Activated naive CD8-positive, alpha-beta T cell treated with anti-CD3 and anti-CD28 coated beads, Interleukin-2, amount 50 U/mL, for 24 hours (primary cell): ENCODE measurements around the gene SLC35F3.
"Not testable (repeated sequence)": the region's sequence is repeated elsewhere in the genome, so short reads cannot be mapped to it uniquely, and the experiment has no call there.

Source experiments
- ATAC-seq: fragments of 150-1000 bp; cut with Tn5 transposase; one replicate; pipeline ENCODE4 v1.10.0; 2021
- DNase-seq: peaks from one replicate; pipeline ENCODE4 v3.0.0; 2021
- H3K27ac Mint-ChIP-seq: one replicate; pipeline ENCODE4 v1.8.0; 2021; ENCODE audit warnings: mild to moderate bottlenecking, mixed read lengths
- H3K27me3 Mint-ChIP-seq: one replicate; pipeline ENCODE4 v1.8.0; 2021; ENCODE audit warnings: mixed read lengths
- H3K36me3 Mint-ChIP-seq: one replicate; pipeline ENCODE4 v1.8.0; 2021; ENCODE audit warnings: low read depth, mixed read lengths
- H3K4me1 Mint-ChIP-seq: one replicate; pipeline ENCODE4 v1.8.0; 2021; ENCODE audit warnings: mixed read lengths
- H3K4me3 Mint-ChIP-seq: one replicate; pipeline ENCODE4 v1.8.0; 2021; ENCODE audit warnings: mild to moderate bottlenecking, moderate library complexity, mixed read lengths
- H3K9me3 Mint-ChIP-seq: one replicate; pipeline ENCODE4 v1.8.0; 2021; ENCODE audit warnings: mixed read lengths

SLC35F3 gene

DNA sequence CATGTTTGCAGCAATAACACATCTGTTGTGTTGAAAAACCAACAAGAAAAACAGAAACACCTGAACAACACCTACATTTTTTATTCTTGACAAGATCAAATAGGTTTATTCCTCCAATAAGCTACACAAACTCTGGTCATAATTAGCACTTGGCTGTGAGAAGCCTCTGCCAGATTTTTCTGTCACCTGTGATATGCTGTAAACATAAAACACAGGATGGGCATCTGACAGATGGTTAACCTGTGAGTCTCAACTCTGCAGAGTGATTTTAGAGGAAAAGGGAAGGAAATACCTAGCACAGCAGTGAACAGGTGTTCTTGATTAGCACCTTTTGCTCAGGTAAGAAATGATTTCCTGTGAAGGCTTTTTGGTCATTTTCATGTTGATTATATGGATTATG, 293.4 kb downstream of the SLC35F3 start:
- H3K36me3 Mint-ChIP-seq = no peaks in the 10 kb centered on the region
- no peak for ATAC-seq
- no peak overlapping the region for H3K4me3 Mint-ChIP-seq
- H3K9me3 Mint-ChIP-seq = no peaks in the 10 kb centered on the region
- H3K27ac Mint-ChIP-seq = no peak overlapping the region
- peaks cover 17% of the 10 kb centered on the region for H3K27me3 Mint-ChIP-seq
- no peak for DNase-seq
- no peaks in the 10 kb centered on the region for H3K4me1 Mint-ChIP-seq

DNA sequence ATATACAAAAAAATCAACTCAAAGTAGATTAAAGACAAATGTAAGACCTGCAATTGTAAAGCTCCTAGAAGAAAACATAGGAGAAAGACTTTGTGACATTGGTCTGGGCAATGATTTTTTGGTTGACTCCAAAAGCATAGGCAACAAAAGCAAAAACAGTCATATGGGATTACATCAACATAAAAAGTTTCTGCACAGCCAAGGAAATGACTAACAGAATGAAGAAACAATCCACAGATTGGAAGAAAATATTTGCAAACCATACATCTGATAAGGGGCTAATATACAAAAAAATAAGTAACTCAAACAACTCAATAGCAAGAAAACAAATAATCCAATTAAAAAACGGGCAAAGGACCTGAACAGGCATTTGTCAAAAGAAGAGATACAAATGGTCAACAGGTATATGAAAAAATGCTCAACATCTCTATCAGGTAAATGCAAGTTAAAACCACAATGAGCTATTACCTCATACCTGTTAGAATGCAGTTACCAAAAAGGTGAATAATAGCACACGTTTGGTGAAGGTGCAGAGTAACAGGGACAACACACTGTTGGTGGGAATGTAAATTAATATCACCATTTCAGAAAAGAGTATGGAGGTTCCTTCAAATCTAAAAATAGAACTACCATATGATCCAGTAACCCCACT, 295.1 kb downstream of the SLC35F3 start:
- H3K27ac Mint-ChIP-seq = no peak overlapping the region
- peaks cover 13% of the 10 kb centered on the region for H3K27me3 Mint-ChIP-seq
- no peak for ATAC-seq
- DNase-seq = no peak
- no peaks in the 10 kb centered on the region for H3K4me1 Mint-ChIP-seq
- no peaks in the 10 kb centered on the region for H3K9me3 Mint-ChIP-seq
- no peak overlapping the region for H3K4me3 Mint-ChIP-seq
- no peaks in the 10 kb centered on the region for H3K36me3 Mint-ChIP-seq

DNA sequence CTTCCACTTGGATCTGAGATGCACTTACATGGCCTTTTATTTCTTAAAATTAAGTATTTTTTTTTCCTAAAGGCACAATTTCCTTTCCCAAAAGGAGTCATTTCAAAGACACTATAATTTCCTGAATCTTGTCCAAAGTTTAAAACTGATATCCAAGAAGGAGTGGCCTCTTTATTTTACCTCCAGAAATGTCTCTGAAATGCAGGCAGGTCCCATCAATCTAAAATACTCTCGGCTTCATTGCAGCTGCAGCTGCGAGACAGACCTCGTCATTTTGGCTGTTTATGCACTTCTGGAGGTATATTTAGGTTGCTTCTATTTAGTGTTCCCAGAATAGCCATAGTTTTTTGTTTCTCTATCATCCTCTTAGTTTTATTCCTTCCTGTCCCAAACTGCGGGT, 296.1 kb downstream of the SLC35F3 start:
- DNase-seq (no peak), ATAC-seq (no peak)
- Mint-ChIP-seq H3K27me3 (peaks cover 4% of the 10 kb centered on the region), H3K4me1 (no peaks in the 10 kb centered on the region), H3K36me3 (no peaks in the 10 kb centered on the region), H3K27ac (no peak overlapping the region), H3K9me3 (no peaks in the 10 kb centered on the region), H3K4me3 (no peak overlapping the region)

DNA sequence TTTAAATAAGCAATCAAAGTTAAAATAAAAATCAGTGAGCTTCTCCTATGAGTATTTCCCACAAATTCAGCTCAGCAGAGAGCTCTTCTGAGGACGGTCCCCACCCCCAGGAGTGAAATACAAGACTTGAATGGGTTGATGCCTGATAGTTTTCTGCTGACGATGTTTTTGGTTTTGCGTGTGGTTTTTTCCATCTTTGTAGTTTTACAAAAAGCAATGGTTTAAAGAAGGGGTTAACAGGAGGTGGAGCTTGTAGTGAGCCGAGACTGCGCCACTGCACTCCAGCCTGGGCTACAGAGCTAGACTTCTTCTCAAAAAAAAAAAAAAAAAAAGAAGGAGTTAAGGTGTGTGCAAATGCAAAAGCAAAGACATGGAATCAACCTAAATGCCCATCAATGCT, 297.1 kb downstream of the SLC35F3 start:
- peaks cover 4% of the 10 kb centered on the region for H3K27me3 Mint-ChIP-seq
- no peaks in the 10 kb centered on the region for H3K36me3 Mint-ChIP-seq
- H3K4me3 Mint-ChIP-seq = no peak overlapping the region
- H3K4me1 Mint-ChIP-seq = no peaks in the 10 kb centered on the region
- no peaks in the 10 kb centered on the region for H3K9me3 Mint-ChIP-seq
- no peak overlapping the region for H3K27ac Mint-ChIP-seq
- no peak for DNase-seq
- no peak for ATAC-seq

DNA sequence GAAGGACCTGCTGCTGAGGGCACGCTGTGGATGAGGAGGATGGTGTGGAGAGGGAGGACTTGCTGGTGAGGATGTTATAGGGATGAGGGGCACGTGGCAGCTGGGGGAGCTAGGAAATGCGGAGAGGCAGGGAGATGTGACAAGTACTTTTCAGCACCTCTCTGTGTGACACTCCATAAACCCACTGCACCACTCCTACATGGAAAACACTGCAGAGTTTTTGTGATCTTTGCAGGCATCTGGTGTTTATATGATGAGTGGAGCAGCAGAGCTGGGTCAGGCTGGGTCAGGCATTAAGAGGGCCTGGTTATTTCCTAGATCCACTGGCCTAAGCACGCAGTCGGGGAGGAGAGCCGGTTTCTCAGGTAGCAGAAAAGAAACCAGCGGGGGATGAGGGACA, 301.5 kb downstream of the SLC35F3 start:
- Mint-ChIP-seq H3K27me3 (no peaks in the 10 kb centered on the region), H3K27ac (no peak overlapping the region)

DNA sequence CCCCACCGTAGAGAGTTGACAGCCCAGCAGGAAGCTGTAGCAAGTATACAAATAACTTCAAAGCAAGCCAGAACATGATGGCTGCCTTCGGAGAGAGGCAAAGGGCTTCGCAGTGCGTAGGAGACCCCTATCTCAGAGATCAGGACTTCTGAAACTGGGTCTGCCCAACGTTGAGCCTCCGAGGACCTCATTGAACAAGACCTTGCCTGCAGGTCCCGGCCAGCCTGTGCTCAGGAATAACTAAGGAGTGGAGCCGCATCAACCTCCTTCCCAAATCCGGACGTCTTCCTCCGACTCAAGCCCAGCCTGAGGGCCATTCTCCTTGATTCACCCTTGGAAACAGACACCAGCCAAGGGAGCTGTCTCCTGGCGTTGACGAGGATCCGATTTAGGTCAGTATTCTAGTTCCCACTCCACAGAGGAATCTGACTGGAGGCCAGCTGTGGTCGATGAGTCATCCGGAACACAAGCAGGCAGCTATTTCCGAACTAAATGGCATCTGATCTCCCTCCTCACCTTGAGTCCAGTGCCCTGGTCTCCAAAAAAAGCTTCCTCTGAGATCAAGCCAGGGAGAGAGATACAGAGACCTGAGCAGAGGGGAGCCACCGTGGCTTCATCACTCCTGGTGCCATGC, 302.3 kb downstream of the SLC35F3 start:
- DNase-seq (no peak), ATAC-seq (no peak)
- no peak overlapping the region for H3K27ac Mint-ChIP-seq
- no peaks in the 10 kb centered on the region for H3K27me3 Mint-ChIP-seq
- no peaks in the 10 kb centered on the region for H3K9me3 Mint-ChIP-seq
- H3K4me1 Mint-ChIP-seq = no peaks in the 10 kb centered on the region
- no peak overlapping the region for H3K4me3 Mint-ChIP-seq
- no peaks in the 10 kb centered on the region for H3K36me3 Mint-ChIP-seq

More for the DNA sequence above, 301.5 kb downstream of the SLC35F3 start:
- no peaks in the 10 kb centered on the region for H3K4me1 Mint-ChIP-seq
- no peak for DNase-seq
- no peak overlapping the region for H3K4me3 Mint-ChIP-seq
- no peak for ATAC-seq
- no peaks in the 10 kb centered on the region for H3K36me3 Mint-ChIP-seq
- no peaks in the 10 kb centered on the region for H3K9me3 Mint-ChIP-seq

DNA sequence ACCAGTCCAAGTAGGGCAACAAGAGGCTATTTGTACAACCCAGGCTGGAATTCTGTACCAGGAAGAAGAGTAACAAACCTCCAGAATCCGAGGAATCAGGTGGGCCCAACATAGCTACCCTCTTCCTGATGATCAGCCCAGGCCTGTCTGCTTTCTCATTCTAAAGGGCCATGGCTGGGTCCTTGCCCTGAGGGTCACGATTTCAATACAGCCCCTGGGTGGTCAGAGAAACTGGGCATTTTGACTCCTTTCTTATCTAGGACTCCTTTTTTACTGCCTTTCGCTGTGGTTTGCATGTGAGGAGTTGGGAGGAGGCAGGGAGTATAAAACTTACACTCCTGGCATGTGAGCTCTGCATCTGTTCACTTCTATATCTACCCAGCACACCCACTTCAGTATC, 303.9 kb downstream of the SLC35F3 start:
- Mint-ChIP-seq H3K36me3 (no peaks in the 10 kb centered on the region), H3K4me1 (peaks cover 6% of the 10 kb centered on the region), H3K4me3 (no peak overlapping the region), H3K27me3 (no peaks in the 10 kb centered on the region), H3K27ac (no peak overlapping the region), H3K9me3 (no peaks in the 10 kb centered on the region)
- DNase-seq = no peak
- ATAC-seq = no peak

DNA sequence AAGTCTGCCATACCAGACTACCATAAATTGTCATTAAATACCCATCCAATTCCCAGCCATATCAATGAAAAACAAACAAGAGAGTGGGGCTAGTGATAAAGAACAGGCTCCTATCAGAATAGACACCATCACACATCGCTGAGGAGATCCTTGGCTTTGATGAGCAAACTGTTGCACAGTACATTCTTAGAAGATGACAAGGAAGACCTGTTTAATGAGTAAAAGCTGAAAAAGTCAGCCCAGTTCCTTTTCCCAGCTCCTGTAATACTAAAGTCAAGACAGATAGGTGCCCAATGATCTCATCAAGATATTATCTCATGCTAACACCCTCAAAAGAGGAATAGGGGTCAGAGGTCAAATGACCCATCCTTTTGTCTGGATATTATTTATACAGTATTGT, 304.3 kb downstream of the SLC35F3 start:
- no peaks in the 10 kb centered on the region for H3K36me3 Mint-ChIP-seq
- no peak for DNase-seq
- no peaks in the 10 kb centered on the region for H3K9me3 Mint-ChIP-seq

DNA sequence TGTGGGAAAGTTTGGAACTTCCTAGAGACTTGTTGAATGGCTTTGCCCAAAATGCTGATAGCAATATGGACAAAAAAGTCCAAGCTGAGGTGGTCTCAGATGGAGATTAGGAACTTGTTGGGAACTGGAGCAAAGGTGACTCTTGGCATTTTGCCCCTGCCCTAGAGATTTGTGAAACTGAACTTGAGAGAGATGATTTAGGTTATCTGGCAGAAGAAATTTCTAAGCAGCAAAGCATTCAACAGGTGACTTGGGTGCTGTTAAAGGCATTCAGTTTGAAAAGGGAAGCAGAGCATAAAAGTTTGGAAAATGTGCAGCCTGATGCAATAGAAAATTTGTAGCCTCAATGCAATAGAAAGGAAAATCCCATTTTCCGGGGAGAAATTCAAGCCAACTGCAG, 306.0 kb downstream of the SLC35F3 start:
- H3K27ac Mint-ChIP-seq, H3K9me3 Mint-ChIP-seq, H3K4me3 Mint-ChIP-seq, H3K27me3 Mint-ChIP-seq, H3K36me3 Mint-ChIP-seq, ATAC-seq, DNase-seq: not testable (repeated sequence)
- H3K4me1 Mint-ChIP-seq = peaks cover 13% of the 10 kb centered on the region

More for the DNA sequence above, 304.3 kb downstream of the SLC35F3 start:
- Mint-ChIP-seq H3K27me3 (no peaks in the 10 kb centered on the region), H3K4me3 (no peak overlapping the region), H3K27ac (no peak overlapping the region), H3K4me1 (peaks cover 10% of the 10 kb centered on the region)
- ATAC-seq = no peak

DNA sequence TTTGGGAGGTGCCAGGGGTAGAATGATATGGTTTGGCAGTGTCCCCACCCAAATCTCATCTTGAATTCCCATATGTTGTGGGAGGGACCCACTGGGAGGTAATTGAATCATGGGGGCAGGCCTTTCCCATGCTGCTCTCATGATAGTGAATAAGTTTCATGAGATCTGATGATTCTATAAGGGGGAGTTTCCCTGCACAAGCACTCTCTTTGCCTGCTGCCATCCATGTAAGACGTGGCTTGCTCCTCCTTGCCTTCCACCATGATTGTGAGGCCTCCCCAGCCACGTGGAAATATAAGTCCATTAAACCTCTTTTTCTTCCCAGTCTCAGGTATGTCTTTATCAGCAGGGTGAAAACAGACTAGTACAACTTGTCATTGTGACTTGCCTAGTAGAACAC, 307.4 kb downstream of the SLC35F3 start:
- DNase-seq, ATAC-seq, H3K27ac Mint-ChIP-seq, H3K36me3 Mint-ChIP-seq, H3K4me3 Mint-ChIP-seq, H3K9me3 Mint-ChIP-seq, H3K27me3 Mint-ChIP-seq: not testable (repeated sequence)
- peaks cover 24% of the 10 kb centered on the region for H3K4me1 Mint-ChIP-seq

DNA sequence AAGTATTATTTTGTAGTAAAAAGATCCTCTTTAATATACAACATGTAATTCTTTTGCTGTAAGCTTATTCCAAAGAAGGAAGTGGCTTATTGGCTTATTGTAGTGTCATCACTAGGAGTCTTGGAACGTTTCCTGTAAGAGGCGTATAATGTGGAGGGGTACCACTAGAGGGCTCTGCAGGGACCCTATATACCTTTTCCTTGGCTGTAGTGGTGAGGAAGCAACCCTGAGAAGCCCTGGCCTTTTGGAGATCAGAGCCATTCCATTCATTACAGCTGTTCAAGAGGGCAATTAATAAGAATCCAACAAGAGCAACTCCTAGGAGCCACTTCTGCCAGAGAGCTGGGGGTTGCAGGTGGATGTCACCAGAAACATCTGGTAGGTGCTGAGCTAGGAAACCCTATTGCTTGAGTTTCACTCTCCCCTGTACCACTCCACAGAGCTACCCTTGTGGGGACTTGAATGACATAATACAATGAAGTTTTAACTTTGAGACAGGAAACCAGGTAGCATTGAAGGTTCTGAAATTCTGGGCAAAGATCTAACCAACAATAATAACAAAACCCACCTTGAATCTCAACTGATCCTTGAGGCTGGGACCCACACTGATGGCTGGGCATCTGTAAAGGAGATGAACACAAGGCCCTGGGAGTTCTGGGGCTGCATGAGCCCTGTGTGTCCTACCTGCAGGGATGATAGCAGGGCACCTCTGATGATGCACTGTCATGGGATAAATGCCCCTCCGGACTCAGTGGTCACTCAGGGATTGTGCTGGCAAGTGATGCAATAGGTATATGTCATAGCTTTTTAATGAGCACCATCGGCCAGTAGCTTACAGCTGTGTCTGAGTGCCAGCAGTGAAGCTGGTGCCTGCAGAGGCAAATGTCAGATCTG, 308.5 kb downstream of the SLC35F3 start:
- H3K27me3 Mint-ChIP-seq = peaks cover 10% of the 10 kb centered on the region
- DNase-seq (peak; percentile 34), ATAC-seq (peak; percentile 66)
- no peaks in the 10 kb centered on the region for H3K36me3 Mint-ChIP-seq
- H3K27ac Mint-ChIP-seq = no peak overlapping the region
- peaks cover 35% of the 10 kb centered on the region for H3K4me1 Mint-ChIP-seq
- peak overlapping the region; percentile 6 for H3K4me3 Mint-ChIP-seq
- no peaks in the 10 kb centered on the region for H3K9me3 Mint-ChIP-seq

DNA sequence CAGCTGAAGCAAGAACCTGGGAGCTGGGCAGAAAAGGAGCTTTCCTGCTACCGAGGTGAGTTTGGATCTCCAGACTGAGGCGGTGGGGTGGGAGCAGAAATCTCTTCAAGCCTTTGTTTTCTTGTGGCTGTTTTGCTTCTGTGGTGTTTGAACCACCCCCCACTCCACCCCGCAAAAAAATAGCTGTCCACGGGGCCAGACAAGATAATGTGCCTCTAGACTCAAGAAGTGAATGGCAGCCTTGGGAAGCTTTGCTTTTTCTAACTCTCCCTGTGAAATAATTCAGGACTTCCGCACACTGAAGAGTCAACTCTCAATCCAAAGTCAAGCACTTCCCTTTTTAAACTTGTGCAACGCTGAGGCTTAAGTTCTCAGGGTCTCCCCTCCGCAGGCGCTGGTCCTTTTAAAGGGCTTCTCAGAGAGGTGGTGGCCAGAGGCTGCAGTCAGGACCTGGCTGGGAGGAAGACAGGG, 309.2 kb downstream of the SLC35F3 start:
- no peak overlapping the region for H3K27ac Mint-ChIP-seq

DNA sequence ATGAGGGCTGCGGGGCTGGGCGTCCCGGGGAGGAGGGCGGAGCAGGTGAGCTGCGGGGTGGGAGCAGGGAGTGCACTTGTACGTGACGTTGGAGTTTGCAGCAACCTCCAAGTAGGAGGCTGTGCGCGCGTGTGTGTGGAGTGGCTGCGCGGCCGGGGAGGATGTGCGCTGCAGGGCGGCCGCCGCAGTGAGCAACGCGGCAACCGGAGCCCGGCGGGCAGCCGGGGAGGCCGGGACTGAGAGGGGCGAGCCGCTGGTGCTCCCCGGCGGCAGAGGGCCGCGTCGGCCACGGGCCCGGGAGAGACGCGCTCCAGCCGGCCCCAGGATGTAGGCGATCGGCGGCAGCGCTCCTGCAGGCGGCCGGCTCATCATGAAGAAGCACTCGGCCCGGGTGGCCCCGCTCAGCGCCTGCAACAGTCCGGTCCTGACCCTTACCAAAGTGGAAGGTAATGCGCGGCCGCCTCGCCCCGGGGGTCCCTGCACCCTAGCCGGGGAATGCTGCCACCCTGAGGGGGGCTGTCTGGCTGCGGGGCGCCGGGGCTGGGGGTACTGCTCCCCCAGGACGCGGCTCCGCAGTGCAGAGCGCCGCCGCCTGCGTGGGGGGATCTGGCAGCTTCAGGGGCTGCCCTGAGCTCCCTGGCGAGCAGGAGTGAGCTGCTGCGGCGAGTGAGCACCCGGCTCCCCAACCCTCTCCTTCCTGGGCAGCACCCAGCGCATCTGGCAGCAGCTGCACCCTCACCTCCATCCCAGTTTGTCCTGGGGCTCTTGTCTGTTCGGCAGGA, 309.8 kb downstream of the SLC35F3 start:
- DNase-seq (peak; percentile 50), ATAC-seq (peak; percentile 59)
- Mint-ChIP-seq H3K4me1 (peaks cover 39% of the 10 kb centered on the region), H3K27ac (no peak overlapping the region), H3K4me3 (peak overlapping the region; percentile 80), H3K9me3 (no peaks in the 10 kb centered on the region), H3K27me3 (peaks cover 10% of the 10 kb centered on the region), H3K36me3 (no peaks in the 10 kb centered on the region)

More for the DNA sequence above, 309.2 kb downstream of the SLC35F3 start:
- ATAC-seq (no peak), DNase-seq (no peak)
- peak overlapping the region; percentile 80 for H3K4me3 Mint-ChIP-seq
- peaks cover 10% of the 10 kb centered on the region for H3K27me3 Mint-ChIP-seq
- H3K36me3 Mint-ChIP-seq = no peaks in the 10 kb centered on the region
- H3K4me1 Mint-ChIP-seq = peaks cover 39% of the 10 kb centered on the region
- H3K9me3 Mint-ChIP-seq = no peaks in the 10 kb centered on the region
